ENCODE results near the gene NKX2-8.

Gene NKX2-8

GRCh38 chr14:36582011-36582873, at the start of gene NKX2-8:
TSS of gene NKX2-8 (minus strand) at chr14:36582614. CDS start at chr14:36582389, 225 bp downstream.
- no peaks in the 10 kb centered on the region for H3K9me3 ChIP-seq (ENCODE audit: severe bottlenecking)
- H3K4me3 ChIP-seq (ENCODE audit: severe bottlenecking): peak within 1 kb of the TSS; percentile 51
- DNase-seq (ENCODE audit: low spot score) (no peak), ATAC-seq (ENCODE audit: low read depth) (peak; percentile 56)
- no peaks in the 10 kb centered on the region for H3K4me1 ChIP-seq (ENCODE audit: insufficient read depth, poor library complexity, severe bottlenecking)
- no peak within 1 kb of the TSS for H3K27ac ChIP-seq (ENCODE audit: poor library complexity, severe bottlenecking)
- TF ChIP-seq CTCF (IDR thresholded peaks at IDR 0.05; ENCODE audit: poor library complexity, severe bottlenecking): no peak
- no peaks in the 10 kb centered on the region for H3K36me3 ChIP-seq (ENCODE audit: low read depth)
- peaks cover 8% of the 10 kb centered on the region for H3K27me3 ChIP-seq (ENCODE audit: insufficient read depth, poor library complexity, severe bottlenecking)

GRCh38 chr14:36627981-36628380, 45.6 kb upstream of the NKX2-8 start:
- ATAC-seq (ENCODE audit: low read depth) (no peak), DNase-seq (ENCODE audit: low spot score) (no peak)
- no peaks in the 10 kb centered on the region for H3K27me3 ChIP-seq (ENCODE audit: insufficient read depth, poor library complexity, severe bottlenecking)
- H3K36me3 ChIP-seq (ENCODE audit: low read depth): no peaks in the 10 kb centered on the region
- H3K27ac ChIP-seq (ENCODE audit: poor library complexity, severe bottlenecking): no peak overlapping the region
- H3K4me3 ChIP-seq (ENCODE audit: severe bottlenecking): no peak overlapping the region
- TF ChIP-seq CTCF (IDR thresholded peaks at IDR 0.05; ENCODE audit: poor library complexity, severe bottlenecking): no peak
- H3K4me1 ChIP-seq (ENCODE audit: insufficient read depth, poor library complexity, severe bottlenecking): no peaks in the 10 kb centered on the region
- no peaks in the 10 kb centered on the region for H3K9me3 ChIP-seq (ENCODE audit: severe bottlenecking)

- Histone ChIP-seq H3K4me3 (ENCODE audit: severe bottlenecking) (no peak overlapping the region), H3K27me3 (ENCODE audit: insufficient read depth, poor library complexity, severe bottlenecking) (no peaks in the 10 kb centered on the region), H3K36me3 (ENCODE audit: low read depth) (no peaks in the 10 kb centered on the region), H3K27ac (ENCODE audit: poor library complexity, severe bottlenecking) (no peak overlapping the region), H3K4me1 (ENCODE audit: insufficient read depth, poor library complexity, severe bottlenecking) (no peaks in the 10 kb centered on the region), H3K9me3 (ENCODE audit: severe bottlenecking) (no peaks in the 10 kb centered on the region)
- ATAC-seq (ENCODE audit: low read depth) (no peak), DNase-seq (ENCODE audit: low spot score) (no peak)
- TF ChIP-seq CTCF (IDR thresholded peaks at IDR 0.05; ENCODE audit: poor library complexity, severe bottlenecking): no peak
Observed at GRCh38 chr14:36626151-36626550, 43.7 kb upstream of the NKX2-8 start.

GRCh38 chr14:36625436-36625835, 43.0 kb upstream of the NKX2-8 start:
- H3K27ac ChIP-seq (ENCODE audit: poor library complexity, severe bottlenecking): no peak overlapping the region
- peaks cover 4% of the 10 kb centered on the region for H3K27me3 ChIP-seq (ENCODE audit: insufficient read depth, poor library complexity, severe bottlenecking)
- DNase-seq (ENCODE audit: low spot score) (no peak), ATAC-seq (ENCODE audit: low read depth) (no peak)
- no peaks in the 10 kb centered on the region for H3K9me3 ChIP-seq (ENCODE audit: severe bottlenecking)
- no peaks in the 10 kb centered on the region for H3K36me3 ChIP-seq (ENCODE audit: low read depth)
- no peak for TF ChIP-seq CTCF (IDR thresholded peaks at IDR 0.05; ENCODE audit: poor library complexity, severe bottlenecking)
- no peaks in the 10 kb centered on the region for H3K4me1 ChIP-seq (ENCODE audit: insufficient read depth, poor library complexity, severe bottlenecking)
- no peak overlapping the region for H3K4me3 ChIP-seq (ENCODE audit: severe bottlenecking)

- Histone ChIP-seq H3K36me3 (ENCODE audit: low read depth) (no peaks in the 10 kb centered on the region), H3K27ac (ENCODE audit: poor library complexity, severe bottlenecking) (no peak overlapping the region), H3K9me3 (ENCODE audit: severe bottlenecking) (no peaks in the 10 kb centered on the region), H3K4me3 (ENCODE audit: severe bottlenecking) (no peak overlapping the region), H3K27me3 (ENCODE audit: insufficient read depth, poor library complexity, severe bottlenecking) (peaks cover 4% of the 10 kb centered on the region), H3K4me1 (ENCODE audit: insufficient read depth, poor library complexity, severe bottlenecking) (no peaks in the 10 kb centered on the region)
- TF ChIP-seq CTCF (IDR thresholded peaks at IDR 0.05; ENCODE audit: poor library complexity, severe bottlenecking): no peak
- DNase-seq (ENCODE audit: low spot score) (no peak), ATAC-seq (ENCODE audit: low read depth) (no peak)
Observed at GRCh38 chr14:36625014-36625413, 42.6 kb upstream of the NKX2-8 start.

All from RWPE2 (cell line).